HG03095 (cell line): ENCODE results near the gene LRFN3.
"Not testable (repeated sequence)": the region's sequence is repeated elsewhere in the genome, so short reads cannot be mapped to it uniquely, and the experiment has no call there.

Experiments used
- ATAC-seq: cut with Tn5 transposase; IDR thresholded peaks from one replicate; pipeline ENCODE4 v1.9.1; 2021; ENCODE audit warnings: moderate library complexity; ENCODE audit not compliant: unreplicated experiment

Gene LRFN3

GRCh38 chr19:35935911-35936737, at the start of gene LRFN3:
TSS of gene LRFN3 (plus strand) at chr19:35936374. CDS start at chr19:35939426, 3,052 bp downstream.
- ATAC-seq = no peak

GRCh38 chr19:35887197-35887596, 49.0 kb upstream of the LRFN3 start:
- no peak for ATAC-seq

- ATAC-seq = no peak
These were observed 47.8 kb upstream of the LRFN3 start for GRCh38 chr19:35888398-35888797.

GRCh38 chr19:35889370-35890112, 46.6 kb upstream of the LRFN3 start:
- ATAC-seq = no peak

- no peak for ATAC-seq
These were observed 46.0 kb upstream of the LRFN3 start for GRCh38 chr19:35890113-35890650.

- ATAC-seq = not testable (repeated sequence)
These were observed 44.4 kb upstream of the LRFN3 start for GRCh38 chr19:35891819-35892218.

GRCh38 chr19:35894342-35894741, 41.8 kb upstream of the LRFN3 start:
- no peak for ATAC-seq

- ATAC-seq = no peak
These were observed 40.1 kb upstream of the LRFN3 start for GRCh38 chr19:35895911-35896642.

- no peak for ATAC-seq
These were observed 39.5 kb upstream of the LRFN3 start for GRCh38 chr19:35896643-35897040.

- no peak for ATAC-seq
These were observed 38.3 kb upstream of the LRFN3 start for GRCh38 chr19:35897706-35898451.

- no peak for ATAC-seq
These were observed 37.7 kb upstream of the LRFN3 start for GRCh38 chr19:35898499-35898809.

- ATAC-seq = no peak
These were observed 36.5 kb upstream of the LRFN3 start for GRCh38 chr19:35899547-35900214.

- no peak for ATAC-seq
These were observed 35.0 kb upstream of the LRFN3 start for GRCh38 chr19:35901055-35901644.

- ATAC-seq = no peak
These were observed 34.1 kb upstream of the LRFN3 start, which contains the start of gene HCST for GRCh38 chr19:35901854-35902661. TSS of gene HCST (plus strand) at chr19:35902529. CDS start at chr19:35902594, 65 bp downstream.

GRCh38 chr19:35902870-35903475, 33.2 kb upstream of the LRFN3 start:
- ATAC-seq = no peak

- ATAC-seq = peak; percentile 38
These were observed 32.5 kb upstream of the LRFN3 start for GRCh38 chr19:35903550-35904179.

- no peak for ATAC-seq
These were observed 31.7 kb upstream of the LRFN3 start for GRCh38 chr19:35904311-35905068.
